ENCODE data around the gene RC3H2. TPM values are rescaled to one million over a fixed set of nuclear protein-coding genes. Genes with fewer than 3 reads are reported as not detected.
"Not testable (repeated sequence)": the region's sequence is repeated elsewhere in the genome, so short reads cannot be mapped to it uniquely, and the experiment has no call there.

Gene RC3H2
- total RNA-seq, 1 donor from 2014 or later: 89.2 TPM

GRCh38 chr9:122922713-122923112 lies 17.6 kb upstream of the RC3H2 start:
- DNase-seq (ENCODE audit: low read depth): no peak

- DNase-seq (ENCODE audit: low read depth): no peak
These were observed 13.2 kb upstream of the RC3H2 start for GRCh38 chr9:122918310-122918709.

- DNase-seq (ENCODE audit: low read depth): peak; percentile 90
These were observed 8.0 kb upstream of the RC3H2 start, which contains the start of gene ZBTB6 for GRCh38 chr9:122912964-122913673. ZBTB6 (minus strand) TSS chr9:122913323; CDS start chr9:122912072, 1,251 bp downstream.

- DNase-seq (ENCODE audit: low read depth): no peak
These were observed 7.5 kb upstream of the RC3H2 start for GRCh38 chr9:122912671-122912963.

GRCh38 chr9:122906122-122906521 lies 963 bp upstream of the RC3H2 start:
- DNase-seq (ENCODE audit: low read depth): not testable (repeated sequence)

GRCh38 chr9:122904466-122904822 lies 715 bp downstream of the RC3H2 start:
- peak; percentile 53 for DNase-seq (ENCODE audit: low read depth)

- no peak for DNase-seq (ENCODE audit: low read depth)
These were observed 4.4 kb downstream of the RC3H2 start for GRCh38 chr9:122900791-122901190.

GRCh38 chr9:122897969-122898368 lies 7.2 kb downstream of the RC3H2 start:
- DNase-seq (ENCODE audit: low read depth): no peak

- no peak for DNase-seq (ENCODE audit: low read depth)
These were observed 16.7 kb downstream of the RC3H2 start for GRCh38 chr9:122888480-122888879.

GRCh38 chr9:122883125-122883524 lies 22.0 kb downstream of the RC3H2 start:
- no peak for DNase-seq (ENCODE audit: low read depth)

GRCh38 chr9:122879443-122879842 lies 25.7 kb downstream of the RC3H2 start:
- no peak for DNase-seq (ENCODE audit: low read depth)

GRCh38 chr9:122875523-122875922 lies 29.6 kb downstream of the RC3H2 start:
- no peak for DNase-seq (ENCODE audit: low read depth)

GRCh38 chr9:122867276-122867675 lies 37.9 kb downstream of the RC3H2 start:
- DNase-seq (ENCODE audit: low read depth): not testable (repeated sequence)

GRCh38 chr9:122866079-122866478 lies 39.1 kb downstream of the RC3H2 start:
- no peak for DNase-seq (ENCODE audit: low read depth)

- no peak for DNase-seq (ENCODE audit: low read depth)
These were observed 39.9 kb downstream of the RC3H2 start for GRCh38 chr9:122865300-122865699.

GRCh38 chr9:122863407-122863806 lies 41.8 kb downstream of the RC3H2 start:
- DNase-seq (ENCODE audit: low read depth): no peak

- DNase-seq (ENCODE audit: low read depth): no peak
These were observed 44.6 kb downstream of the RC3H2 start for GRCh38 chr9:122860319-122861142.

- DNase-seq (ENCODE audit: low read depth): peak; percentile 24
These were observed 47.3 kb downstream of the RC3H2 start for GRCh38 chr9:122857815-122858214.

GRCh38 chr9:122852085-122852786 lies 52.9 kb downstream of the RC3H2 start:
- not testable (repeated sequence) for DNase-seq (ENCODE audit: low read depth)

GRCh38 chr9:122848256-122848943 lies 56.8 kb downstream of the RC3H2 start:
- DNase-seq (ENCODE audit: low read depth): no peak

GRCh38 chr9:122846371-122846940 lies 58.7 kb downstream of the RC3H2 start:
- DNase-seq (ENCODE audit: low read depth): no peak
